Measurements from ENCODE around the gene NPHP4.

DNA sequence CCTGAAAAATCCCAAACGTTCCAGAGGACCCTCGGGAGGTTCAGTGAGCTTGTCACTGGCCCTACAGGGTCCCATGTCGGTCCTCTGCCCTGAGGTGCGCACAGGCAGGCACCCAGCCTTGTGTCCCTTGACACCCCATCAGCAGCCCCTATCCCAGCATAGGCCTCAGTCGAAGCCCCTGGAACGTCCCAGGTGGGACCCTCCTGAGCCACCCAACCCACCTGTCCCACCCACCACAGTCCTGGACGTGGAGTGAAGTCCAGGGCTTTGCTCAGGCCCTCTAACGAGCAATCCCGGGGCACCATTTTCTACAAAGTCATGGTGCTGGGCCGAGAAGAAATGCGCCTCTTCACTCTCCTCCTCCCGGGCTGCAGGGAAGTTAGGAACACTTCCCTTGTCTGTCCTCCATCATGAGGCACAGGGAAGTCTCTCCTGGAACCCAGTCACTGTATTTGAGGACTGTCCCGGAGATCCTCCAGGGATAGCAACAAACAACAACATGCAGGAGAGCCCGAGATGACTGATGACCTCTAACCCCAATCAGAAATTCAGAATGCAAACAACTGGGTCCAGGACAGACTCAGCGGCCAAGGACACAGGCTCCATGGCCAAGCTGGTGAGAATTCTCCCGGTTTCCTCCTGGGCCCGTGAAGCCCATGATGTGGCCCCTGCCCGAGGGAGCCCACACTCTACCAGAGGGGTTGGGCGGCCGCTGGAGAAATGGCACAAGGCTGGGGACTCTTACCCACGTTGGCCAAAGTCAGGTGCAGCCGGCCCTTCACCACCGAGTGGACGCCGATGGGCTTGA is 105.5 kb downstream of the NPHP4 start:
- no peak for TF ChIP-seq EZH2 (IDR thresholded peaks at IDR 0.05; ENCODE audit: low read length, unreplicated experiment)
- TF ChIP-seq, protein P1, sequence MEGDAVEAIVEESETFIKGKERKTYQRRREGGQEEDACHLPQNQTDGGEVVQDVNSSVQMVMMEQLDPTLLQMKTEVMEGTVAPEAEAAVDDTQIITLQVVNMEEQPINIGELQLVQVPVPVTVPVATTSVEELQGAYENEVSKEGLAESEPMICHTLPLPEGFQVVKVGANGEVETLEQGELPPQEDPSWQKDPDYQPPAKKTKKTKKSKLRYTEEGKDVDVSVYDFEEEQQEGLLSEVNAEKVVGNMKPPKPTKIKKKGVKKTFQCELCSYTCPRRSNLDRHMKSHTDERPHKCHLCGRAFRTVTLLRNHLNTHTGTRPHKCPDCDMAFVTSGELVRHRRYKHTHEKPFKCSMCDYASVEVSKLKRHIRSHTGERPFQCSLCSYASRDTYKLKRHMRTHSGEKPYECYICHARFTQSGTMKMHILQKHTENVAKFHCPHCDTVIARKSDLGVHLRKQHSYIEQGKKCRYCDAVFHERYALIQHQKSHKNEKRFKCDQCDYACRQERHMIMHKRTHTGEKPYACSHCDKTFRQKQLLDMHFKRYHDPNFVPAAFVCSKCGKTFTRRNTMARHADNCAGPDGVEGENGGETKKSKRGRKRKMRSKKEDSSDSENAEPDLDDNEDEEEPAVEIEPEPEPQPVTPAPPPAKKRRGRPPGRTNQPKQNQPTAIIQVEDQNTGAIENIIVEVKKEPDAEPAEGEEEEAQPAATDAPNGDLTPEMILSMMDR (conservative IDR thresholded peaks at IDR 0.05; ENCODE audit: low read depth, low read length) = no peak
